ENCODE data around the gene MLLT3.
"Not testable (repeated sequence)": the region's sequence is repeated elsewhere in the genome, so short reads cannot be mapped to it uniquely, and the experiment has no call there.

MLLT3 gene

GRCh38 chr9:20599195-20599594 lies 23.1 kb downstream of the MLLT3 start:
- DNase-seq (ENCODE audit: insufficient read length, low spot score) = no peak
- no peak for FAIRE-seq

- FAIRE-seq (no peak), DNase-seq (ENCODE audit: insufficient read length, low spot score) (no peak)
Measured at GRCh38 chr9:20598367-20598766, 23.9 kb downstream of the MLLT3 start.

- DNase-seq (ENCODE audit: insufficient read length, low spot score) = no peak
- FAIRE-seq = no peak
Measured at GRCh38 chr9:20597862-20598261, 24.4 kb downstream of the MLLT3 start.

- FAIRE-seq = no peak
Measured at GRCh38 chr9:20594608-20595007, 27.7 kb downstream of the MLLT3 start.

GRCh38 chr9:20593537-20593936 lies 28.8 kb downstream of the MLLT3 start:
- DNase-seq (ENCODE audit: insufficient read length, low spot score) = no peak
- FAIRE-seq = no peak

More at GRCh38 chr9:20594608-20595007, 27.7 kb downstream of the MLLT3 start:
- DNase-seq (ENCODE audit: insufficient read length, low spot score) = no peak

- DNase-seq (ENCODE audit: insufficient read length, low spot score) (no peak), FAIRE-seq (no peak)
Measured at GRCh38 chr9:20593105-20593504, 29.2 kb downstream of the MLLT3 start.

GRCh38 chr9:20592673-20593072 lies 29.6 kb downstream of the MLLT3 start:
- DNase-seq (ENCODE audit: insufficient read length, low spot score) (no peak), FAIRE-seq (no peak)

- DNase-seq (ENCODE audit: insufficient read length, low spot score) (no peak), FAIRE-seq (no peak)
Measured at GRCh38 chr9:20591223-20591622, 31.1 kb downstream of the MLLT3 start.

- FAIRE-seq (no peak), DNase-seq (ENCODE audit: insufficient read length, low spot score) (no peak)
Measured at GRCh38 chr9:20584968-20585643, 37.2 kb downstream of the MLLT3 start.

- not testable (repeated sequence) for FAIRE-seq; DNase-seq (ENCODE audit: insufficient read length, low spot score)
Measured at GRCh38 chr9:20583088-20583487, 39.2 kb downstream of the MLLT3 start.

GRCh38 chr9:20582150-20582549 lies 40.1 kb downstream of the MLLT3 start:
- FAIRE-seq = no peak
- no peak for DNase-seq (ENCODE audit: insufficient read length, low spot score)

- FAIRE-seq = no peak
- DNase-seq (ENCODE audit: insufficient read length, low spot score) = no peak
Measured at GRCh38 chr9:20580673-20581072, 41.6 kb downstream of the MLLT3 start.

GRCh38 chr9:20579524-20580314 lies 42.6 kb downstream of the MLLT3 start:
- FAIRE-seq (no peak), DNase-seq (ENCODE audit: insufficient read length, low spot score) (no peak)

GRCh38 chr9:20573023-20573422 lies 49.3 kb downstream of the MLLT3 start:
- no peak for FAIRE-seq

GRCh38 chr9:20570756-20571155 lies 51.5 kb downstream of the MLLT3 start:
- no peak for DNase-seq (ENCODE audit: insufficient read length, low spot score)
- FAIRE-seq = no peak

More at GRCh38 chr9:20573023-20573422, 49.3 kb downstream of the MLLT3 start:
- no peak for DNase-seq (ENCODE audit: insufficient read length, low spot score)

- no peak for FAIRE-seq
- DNase-seq (ENCODE audit: insufficient read length, low spot score) = no peak
Measured at GRCh38 chr9:20570087-20570486, 52.2 kb downstream of the MLLT3 start.

GRCh38 chr9:20569525-20569924 lies 52.8 kb downstream of the MLLT3 start:
- DNase-seq (ENCODE audit: insufficient read length, low spot score) (no peak), FAIRE-seq (no peak)

- no peak for DNase-seq (ENCODE audit: insufficient read length, low spot score)
- no peak for FAIRE-seq
Measured at GRCh38 chr9:20568400-20568799, 53.9 kb downstream of the MLLT3 start.

- FAIRE-seq (no peak), DNase-seq (ENCODE audit: insufficient read length, low spot score) (no peak)
Measured at GRCh38 chr9:20566401-20566800, 55.9 kb downstream of the MLLT3 start.

- no peak for FAIRE-seq
Measured at GRCh38 chr9:20564650-20565049, 57.6 kb downstream of the MLLT3 start.

GRCh38 chr9:20563917-20564316 lies 58.4 kb downstream of the MLLT3 start:
- FAIRE-seq = no peak

More at GRCh38 chr9:20564650-20565049, 57.6 kb downstream of the MLLT3 start:
- no peak for DNase-seq (ENCODE audit: insufficient read length, low spot score)

GRCh38 chr9:20562051-20562450 lies 60.2 kb downstream of the MLLT3 start:
- no peak for DNase-seq (ENCODE audit: insufficient read length, low spot score)
- no peak for FAIRE-seq

More at GRCh38 chr9:20563917-20564316, 58.4 kb downstream of the MLLT3 start:
- DNase-seq (ENCODE audit: insufficient read length, low spot score) = no peak

Data from HTR-8/SVneo (cell line).